ENCODE results near the gene FARP1. TPM values are rescaled to one million over a fixed set of nuclear protein-coding genes. Genes with fewer than 3 reads are reported as not detected.

The FARP1 gene
- total and polyA plus RNA-seq, 2 of the 8 experiments (the other 6 are each of a cell fraction or from before 2014, with no cell fraction given) = 24.7 to 104 TPM

- peak; percentile 8 for TF ChIP-seq CHD7 (IDR thresholded peaks at IDR 0.05; ENCODE audit: insufficient replicate concordance, low read length)
- TF ChIP-seq NANOG (IDR thresholded peaks at IDR 0.05; ENCODE audit: insufficient read depth, low read depth, low read length, poor library complexity, severe bottlenecking) = no peak
- peak; percentile 87 for TF ChIP-seq TEAD4 (IDR thresholded peaks at IDR 0.05; ENCODE audit: low read depth, low read length)
- peak in 1 of 2 experiments; percentile 41; a peak in 1 of 3 replicates for TF ChIP-seq EP300 (IDR thresholded peaks at IDR 0.05; ENCODE audit: borderline replicate concordance in 1 of 2, low read depth in 2 of 2, low read length in 2 of 2)
- TF ChIP-seq CREB1 (IDR thresholded peaks at IDR 0.05) = peak; percentile 66
- no peak for TF ChIP-seq CTCF (IDR thresholded peaks at IDR 0.05; ENCODE audit: control extremely low read depth in 1 of 3, insufficient read depth in 1 of 3, low read depth in 1 of 3, low read length in 3 of 3)
Measured at GRCh38 chr13:98327371-98328270, 184.7 kb downstream of the FARP1 start (continued).

Measured in H1 (cell line).